Vagina (tissue), 2 donors: ENCODE results near the gene RBM19. TPM values are rescaled to one million over a fixed set of nuclear protein-coding genes. Genes with fewer than 3 reads are reported as not detected.

Source experiments
- DNase-seq, 2 donors: peaks; one replicate each; pipeline ENCODE4 v3.0.0-alpha.2; 2017; ENCODE audit errors: extremely low spot score in 2 of 2
- H3K27ac ChIP-seq: fragments of 200-600 bp; sonication (generic); one replicate; pipeline ENCODE4 v1.5.1; 2019
- H3K27me3 ChIP-seq: fragments of 200-600 bp; sonication (generic); one replicate; pipeline ENCODE4 v1.5.1; 2019
- H3K36me3 ChIP-seq, 2 donors: fragments of 200-600 bp; sonication (generic); one replicate each; pipeline ENCODE4 v1.5.1; 2017 to 2019
- H3K4me1 ChIP-seq: fragments of 200-600 bp; sonication (generic); one replicate; pipeline ENCODE4 v1.5.1; 2019
- H3K4me3 ChIP-seq, 2 donors: fragments of 200-600 bp; sonication (generic); 1 replicate in 1 of 2; 2 replicates in 1 of 2; pipeline ENCODE4 v1.5.1; 2016 to 2019
- H3K9me3 ChIP-seq: fragments of 200-600 bp; sonication (generic); one replicate; pipeline ENCODE4 v1.5.1; 2019
- POLR2A ChIP-seq, 2 donors: fragments of 450-650 bp; IDR thresholded peaks; one replicate each; pipeline ENCODE4 v1.6.1; 2017; ENCODE audit warnings: antibody characterized with exemption in 2 of 2, mild to moderate bottlenecking in 2 of 2, moderate library complexity in 2 of 2
- POLR2AphosphoS5 ChIP-seq, 2 donors: sonication (generic); formaldehyde crosslinking; IDR thresholded peaks; one replicate each; pipeline ENCODE4 v1.9.0; 2017; ENCODE audit warnings: antibody characterized with exemption in 2 of 2, mild to moderate bottlenecking in 2 of 2, low read depth in 1 of 2; ENCODE audit not compliant: insufficient read depth in 1 of 2
- intact Hi-C: fragments of 100-400 bp; cut with DNase I; formaldehyde crosslinking; loops from one replicate; pipeline ENCODE4 v1.15.1; 2023
- total RNA-seq: library from RNA; depleted of rRNA; stranded (reverse); fragments of >200 nt; gene quantifications from one replicate; pipeline ENCODE4 v1.2.3, GENCODE V29; 2016
- TF ChIP-seq, protein P1 (sequence below), 3 experiments: fragments of 450-650 bp in 2 of 3; fragments of 200-600 bp in 1 of 3; sonication (generic) in 1 of 3; IDR thresholded peaks; one replicate each; pipeline ENCODE4 v1.5.1; 2017 to 2019; ENCODE audit warnings: antibody characterized with exemption in 3 of 3, mild to moderate bottlenecking in 2 of 3, moderate library complexity in 2 of 3

Gene RBM19
- total RNA-seq, 1 donor from 2014 or later = 25.5 TPM

GRCh38 chr12:113899561-113900471 lies 66.3 kb downstream of the RBM19 start:
- intact Hi-C loops = loop anchor here (10.0 kb wide), 1 partner anchor 435 kb away; no protein-coding TSS in a partner anchor
- no peaks in the 10 kb centered on the region for H3K9me3 ChIP-seq
- no peak for DNase-seq
- no peaks in the 10 kb centered on the region for H3K27me3 ChIP-seq
- TF ChIP-seq POLR2AphosphoS5 (IDR thresholded peaks at IDR 0.05; ENCODE audit: insufficient read depth in 1 of 2, low read depth in 1 of 2) = no peak
- TF ChIP-seq POLR2A (IDR thresholded peaks at IDR 0.05) = no peak
- TF ChIP-seq, protein P1, sequence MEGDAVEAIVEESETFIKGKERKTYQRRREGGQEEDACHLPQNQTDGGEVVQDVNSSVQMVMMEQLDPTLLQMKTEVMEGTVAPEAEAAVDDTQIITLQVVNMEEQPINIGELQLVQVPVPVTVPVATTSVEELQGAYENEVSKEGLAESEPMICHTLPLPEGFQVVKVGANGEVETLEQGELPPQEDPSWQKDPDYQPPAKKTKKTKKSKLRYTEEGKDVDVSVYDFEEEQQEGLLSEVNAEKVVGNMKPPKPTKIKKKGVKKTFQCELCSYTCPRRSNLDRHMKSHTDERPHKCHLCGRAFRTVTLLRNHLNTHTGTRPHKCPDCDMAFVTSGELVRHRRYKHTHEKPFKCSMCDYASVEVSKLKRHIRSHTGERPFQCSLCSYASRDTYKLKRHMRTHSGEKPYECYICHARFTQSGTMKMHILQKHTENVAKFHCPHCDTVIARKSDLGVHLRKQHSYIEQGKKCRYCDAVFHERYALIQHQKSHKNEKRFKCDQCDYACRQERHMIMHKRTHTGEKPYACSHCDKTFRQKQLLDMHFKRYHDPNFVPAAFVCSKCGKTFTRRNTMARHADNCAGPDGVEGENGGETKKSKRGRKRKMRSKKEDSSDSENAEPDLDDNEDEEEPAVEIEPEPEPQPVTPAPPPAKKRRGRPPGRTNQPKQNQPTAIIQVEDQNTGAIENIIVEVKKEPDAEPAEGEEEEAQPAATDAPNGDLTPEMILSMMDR (IDR thresholded peaks at IDR 0.05) = no peak
- no peaks in the 10 kb centered on the region for H3K36me3 ChIP-seq
- peaks cover 7% of the 10 kb centered on the region for H3K4me1 ChIP-seq
- no peak overlapping the region for H3K4me3 ChIP-seq
- no peak overlapping the region for H3K27ac ChIP-seq

GRCh38 chr12:113899042-113899560 lies 67.0 kb downstream of the RBM19 start:
- TF ChIP-seq POLR2AphosphoS5 (IDR thresholded peaks at IDR 0.05; ENCODE audit: insufficient read depth in 1 of 2, low read depth in 1 of 2) = no peak
- TF ChIP-seq POLR2A (IDR thresholded peaks at IDR 0.05) = no peak
- TF ChIP-seq, protein P1 (IDR thresholded peaks at IDR 0.05) = no peak
- H3K36me3 ChIP-seq = no peaks in the 10 kb centered on the region
- H3K27ac ChIP-seq = no peak overlapping the region
- H3K4me3 ChIP-seq = no peak overlapping the region
- no peaks in the 10 kb centered on the region for H3K9me3 ChIP-seq
- H3K27me3 ChIP-seq = no peaks in the 10 kb centered on the region
- intact Hi-C loops = no loop called here
- H3K4me1 ChIP-seq = peaks cover 7% of the 10 kb centered on the region
- no peak for DNase-seq

- Histone ChIP-seq H3K9me3 (no peaks in the 10 kb centered on the region), H3K27me3 (no peaks in the 10 kb centered on the region), H3K36me3 (no peaks in the 10 kb centered on the region), H3K4me3 (no peak overlapping the region), H3K4me1 (peaks cover 7% of the 10 kb centered on the region), H3K27ac (no peak overlapping the region)
- DNase-seq = no peak
- no peak for TF ChIP-seq POLR2AphosphoS5 (IDR thresholded peaks at IDR 0.05; ENCODE audit: insufficient read depth in 1 of 2, low read depth in 1 of 2)
- intact Hi-C loops = no loop called here
Measured at GRCh38 chr12:113898466-113898865, 67.7 kb downstream of the RBM19 start.

- Histone ChIP-seq H3K4me1 (peaks cover 7% of the 10 kb centered on the region), H3K4me3 (no peak overlapping the region), H3K27me3 (no peaks in the 10 kb centered on the region), H3K9me3 (no peaks in the 10 kb centered on the region), H3K36me3 (no peaks in the 10 kb centered on the region), H3K27ac (no peak overlapping the region)
- no peak for DNase-seq
- intact Hi-C loops = no loop called here
- no peak for TF ChIP-seq POLR2AphosphoS5 (IDR thresholded peaks at IDR 0.05; ENCODE audit: insufficient read depth in 1 of 2, low read depth in 1 of 2)
- no peak for TF ChIP-seq POLR2A (IDR thresholded peaks at IDR 0.05)
- TF ChIP-seq, protein P1 (IDR thresholded peaks at IDR 0.05) = no peak
Measured at GRCh38 chr12:113897406-113897805, 68.7 kb downstream of the RBM19 start.

GRCh38 chr12:113896841-113897240 lies 69.3 kb downstream of the RBM19 start:
- H3K27me3 ChIP-seq = no peaks in the 10 kb centered on the region
- H3K27ac ChIP-seq = no peak overlapping the region
- TF ChIP-seq POLR2AphosphoS5 (IDR thresholded peaks at IDR 0.05; ENCODE audit: insufficient read depth in 1 of 2, low read depth in 1 of 2) (no peak), POLR2A (IDR thresholded peaks at IDR 0.05) (no peak)
- TF ChIP-seq, protein P1 (IDR thresholded peaks at IDR 0.05) = no peak
- DNase-seq = no peak
- no peak overlapping the region for H3K4me3 ChIP-seq
- H3K36me3 ChIP-seq = no peaks in the 10 kb centered on the region
- no peaks in the 10 kb centered on the region for H3K9me3 ChIP-seq
- peaks cover 7% of the 10 kb centered on the region for H3K4me1 ChIP-seq
- intact Hi-C loops = no loop called here
